HEK293T (cell line): ENCODE results near the gene TXNDC11.

ENCODE experiments used
- CTCF ChIA-PET: fragments of 350-600 bp; formaldehyde crosslinking; extraction: SDS; loops from one replicate; lab custom pipeline; 2021; ENCODE audit warnings: antibody characterized with exemption, inconsistent platforms; lab: Yijun Ruan, JAX
- POLR2A ChIA-PET: fragments of 350-600 bp; formaldehyde crosslinking; extraction: SDS; loops from one replicate; lab custom pipeline; 2020; ENCODE audit warnings: antibody characterized with exemption, inconsistent platforms; lab: Yijun Ruan, JAX
- DNase-seq: peaks from one replicate; pipeline ENCODE4 v3.0.0; 2012; ENCODE audit warnings: mixed read lengths; ENCODE audit errors: extremely low spot score
- ARNT ChIP-seq: fragments of 450-650 bp; IDR thresholded peaks from 2 replicates; pipeline ENCODE4 v1.6.1; 2017; ENCODE audit warnings: mild to moderate bottlenecking
- BHLHE40 ChIP-seq: fragments of 450-650 bp; IDR thresholded peaks from 2 replicates; pipeline ENCODE4 v1.6.1; 2016; ENCODE audit warnings: mild to moderate bottlenecking, moderate library complexity, borderline replicate concordance
- CTBP1 ChIP-seq: fragments of 450-650 bp; IDR thresholded peaks from 2 replicates; pipeline ENCODE4 v1.6.1; 2016; ENCODE audit warnings: borderline replicate concordance
- ELF4 ChIP-seq: fragments of 450-650 bp; IDR thresholded peaks from 2 replicates; pipeline ENCODE4 v1.6.1; 2017; ENCODE audit warnings: antibody characterized with exemption
- FOXA1 ChIP-seq: fragments of 450-650 bp; IDR thresholded peaks from 2 replicates; pipeline ENCODE4 v1.6.1; 2016; ENCODE audit warnings: mild to moderate bottlenecking
- FOXK2 ChIP-seq: fragments of 450-650 bp; IDR thresholded peaks from 2 replicates; pipeline ENCODE4 v1.6.1; 2016; ENCODE audit warnings: mild to moderate bottlenecking
- FOXM1 ChIP-seq: fragments of 450-650 bp; IDR thresholded peaks from 2 replicates; pipeline ENCODE4 v1.6.1; 2017; ENCODE audit warnings: mild to moderate bottlenecking, borderline replicate concordance
- HDGF ChIP-seq: fragments of 450-650 bp; IDR thresholded peaks from 2 replicates; pipeline ENCODE4 v1.6.1; 2017; ENCODE audit warnings: antibody characterized with exemption, borderline replicate concordance
- L3MBTL2 ChIP-seq: fragments of 450-650 bp; conservative IDR thresholded peaks from 2 replicates; pipeline ENCODE4 v1.6.1; 2016; ENCODE audit warnings: mild to moderate bottlenecking
- LEF1 ChIP-seq: fragments of 450-650 bp; IDR thresholded peaks from 2 replicates; pipeline ENCODE4 v1.6.1; 2017; ENCODE audit warnings: mild to moderate bottlenecking, borderline replicate concordance
- NFRKB ChIP-seq: fragments of 450-650 bp; IDR thresholded peaks from 2 replicates; pipeline ENCODE4 v1.6.1; 2016; ENCODE audit warnings: mild to moderate bottlenecking, moderate library complexity
- PKNOX1 ChIP-seq: fragments of 450-650 bp; IDR thresholded peaks from 2 replicates; pipeline ENCODE4 v1.6.1; 2016
- SP1 ChIP-seq: fragments of 450-650 bp; IDR thresholded peaks from 2 replicates; pipeline ENCODE4 v1.6.1; 2017
- SUZ12 ChIP-seq: fragments of 450-650 bp; IDR thresholded peaks from 2 replicates; pipeline ENCODE4 v1.6.1; 2016; ENCODE audit warnings: mild to moderate bottlenecking
- TARDBP ChIP-seq: fragments of 450-650 bp; IDR thresholded peaks from 2 replicates; pipeline ENCODE4 v1.6.1; 2016
- ZNF384 ChIP-seq: fragments of 450-650 bp; IDR thresholded peaks from 2 replicates; pipeline ENCODE4 v1.6.1; 2016

Gene TXNDC11

GRCh38 chr16:11734025-11734652 lies 8.5 kb downstream of the TXNDC11 start:
- ChIA-PET CTCF (interaction anchor here (0.7 kb wide), 1 partner anchor 123 kb away, joined by 3 read pairs; no protein-coding TSS in a partner anchor), POLR2A (interaction anchor here (0.7 kb wide), 1 partner anchor 9 kb away, joined by 3 read pairs; the partner anchor contains the start of gene TXNDC11)
- TF ChIP-seq SUZ12 (no peak), FOXM1 (no peak), L3MBTL2 (no peak), ELF4 (no peak), BHLHE40 (no peak), ZNF384 (no peak), ARNT (no peak), CTBP1 (no peak), PKNOX1 (no peak), NFRKB (no peak), HDGF (no peak), TARDBP (no peak)
- DNase-seq = no peak

GRCh38 chr16:11731222-11731621 lies 11.4 kb downstream of the TXNDC11 start:
- DNase-seq = no peak
- POLR2A ChIA-PET = no interaction called here
- CTCF ChIA-PET = no interaction called here
- TF ChIP-seq TARDBP (no peak), FOXM1 (no peak), SP1 (no peak)

GRCh38 chr16:11729787-11730186 lies 12.9 kb downstream of the TXNDC11 start:
- no peak for DNase-seq
- ChIA-PET POLR2A (no interaction called here), CTCF (no interaction called here)
- TF ChIP-seq FOXM1 = no peak
- TF ChIP-seq LEF1 = no peak
- TF ChIP-seq HDGF = no peak
- TF ChIP-seq FOXA1 = no peak
- TF ChIP-seq TARDBP = no peak
- TF ChIP-seq ELF4 = no peak
- TF ChIP-seq CTBP1 = no peak
- TF ChIP-seq ZNF384 = no peak
- TF ChIP-seq ARNT = no peak
- TF ChIP-seq SUZ12 = no peak
- no peak for TF ChIP-seq FOXK2
- no peak for TF ChIP-seq PKNOX1
- TF ChIP-seq NFRKB = no peak

- TF ChIP-seq SUZ12 (no peak), NFRKB (no peak)
- no peak for DNase-seq
- POLR2A ChIA-PET = no interaction called here
- CTCF ChIA-PET = interaction anchor here (0.5 kb wide), 1 partner anchor 774 kb away, joined by 3 read pairs; no protein-coding TSS in a partner anchor
Measured at GRCh38 chr16:11727796-11728543, 14.7 kb downstream of the TXNDC11 start.

GRCh38 chr16:11726008-11726407 lies 16.6 kb downstream of the TXNDC11 start:
- ChIA-PET POLR2A (no interaction called here), CTCF (interaction anchor here (0.6 to 1.5 kb wide), 2 partner anchors 18 to 328 kb away, joined by 3 read pairs; no protein-coding TSS in a partner anchor)
- TF ChIP-seq PKNOX1 = no peak
- DNase-seq = no peak

- no peak for TF ChIP-seq CTBP1
- TF ChIP-seq LEF1 = no peak
- TF ChIP-seq ZNF384 = no peak
- no peak for TF ChIP-seq FOXK2
- TF ChIP-seq TARDBP = no peak
- TF ChIP-seq FOXM1 = no peak
- TF ChIP-seq NFRKB = no peak
- no peak for TF ChIP-seq SP1
- TF ChIP-seq ELF4 = no peak
- TF ChIP-seq PKNOX1 = no peak
- TF ChIP-seq HDGF = no peak
- no peak for TF ChIP-seq L3MBTL2
- TF ChIP-seq BHLHE40 = no peak
- CTCF ChIA-PET = interaction anchor here (0.6 to 1.5 kb wide), 2 partner anchors 18 to 328 kb away, joined by 3 read pairs; no protein-coding TSS in a partner anchor
- DNase-seq = no peak
- POLR2A ChIA-PET = no interaction called here
Measured at GRCh38 chr16:11725457-11725856, 17.2 kb downstream of the TXNDC11 start.
